NCI-H2081 treated with DMSO at 0.1 percent for 48 hours (cell line): Measurements from ENCODE around the gene PRELID3B.

ENCODE experiments used
- DNase-seq: peaks from one replicate; lab custom pipeline; 2025; lab: John Stamatoyannopoulos, UW

PRELID3B gene

GRCh38 chr20:59042151-59042795 lies at the start of gene PRELID3B:
TSS of gene PRELID3B (minus strand) at chr20:59042786. CDS start at chr20:59042730, 56 bp downstream.
- DNase-seq, result no peak

GRCh38 chr20:59087829-59088433 lies 45.3 kb upstream of the PRELID3B start:
- DNase-seq, result no peak

- DNase-seq, result no peak
These were observed 44.3 kb upstream of the PRELID3B start for GRCh38 chr20:59086923-59087322.

- no peak for DNase-seq
These were observed 41.7 kb upstream of the PRELID3B start for GRCh38 chr20:59084041-59084850.

- no peak for DNase-seq
These were observed 40.4 kb upstream of the PRELID3B start for GRCh38 chr20:59082981-59083380.

- no peak for DNase-seq
These were observed 39.6 kb upstream of the PRELID3B start for GRCh38 chr20:59082077-59082740.

- DNase-seq, result no peak
These were observed 38.5 kb upstream of the PRELID3B start for GRCh38 chr20:59081036-59081435.

- no peak for DNase-seq
These were observed 35.6 kb upstream of the PRELID3B start for GRCh38 chr20:59078231-59078630.

- DNase-seq, result no peak
These were observed 35.1 kb upstream of the PRELID3B start for GRCh38 chr20:59077705-59078104.

GRCh38 chr20:59075934-59076508 lies 33.4 kb upstream of the PRELID3B start:
- no peak for DNase-seq

GRCh38 chr20:59074456-59074855 lies 31.9 kb upstream of the PRELID3B start:
- no peak for DNase-seq

GRCh38 chr20:59073582-59073981 lies 31.0 kb upstream of the PRELID3B start:
- no peak for DNase-seq

GRCh38 chr20:59071216-59071615 lies 28.6 kb upstream of the PRELID3B start:
- no peak for DNase-seq

- DNase-seq, result no peak
These were observed 26.4 kb upstream of the PRELID3B start for GRCh38 chr20:59069026-59069425.

- DNase-seq, result no peak
These were observed 25.9 kb upstream of the PRELID3B start for GRCh38 chr20:59068534-59068933.

GRCh38 chr20:59064214-59064722 lies 21.7 kb upstream of the PRELID3B start:
- DNase-seq, result peak; percentile 39

GRCh38 chr20:59063358-59064213 lies 21.0 kb upstream of the PRELID3B start:
- DNase-seq, result no peak

GRCh38 chr20:59062081-59062480 lies 19.5 kb upstream of the PRELID3B start:
- no peak for DNase-seq

- DNase-seq, result no peak
These were observed 12.7 kb upstream of the PRELID3B start for GRCh38 chr20:59055302-59055701.

- DNase-seq, result no peak
These were observed 9.1 kb upstream of the PRELID3B start for GRCh38 chr20:59051666-59052185.

GRCh38 chr20:59050437-59050836 lies 7.9 kb upstream of the PRELID3B start:
- DNase-seq, result no peak
